B cell (primary cell): ENCODE measurements around the gene STOML3. TPM values are rescaled to one million over a fixed set of nuclear protein-coding genes. Genes with fewer than 3 reads are reported as not detected.

Experiments
- ATAC-seq: fragments of 200-7000 bp; cut with Tn5 transposase; one replicate; pipeline ENCODE4 v1.10.0; 2021; ENCODE audit warnings: low read depth, mild to moderate bottlenecking, moderate number of reproducible peaks, moderate library complexity
- CTCF ChIA-PET: fragments of 350-600 bp; sonication (Branson Sonifier 250); formaldehyde crosslinking; loops from one replicate; lab custom pipeline; 2021; ENCODE audit warnings: antibody characterized with exemption, inconsistent platforms; lab: Charles Lee
- POLR2A ChIA-PET: fragments of 350-600 bp; sonication (Branson Sonifier 250); formaldehyde crosslinking; loops from one replicate; lab custom pipeline; 2021; ENCODE audit warnings: antibody characterized with exemption; lab: Charles Lee
- DNase-seq: peaks from one replicate; pipeline ENCODE4 v3.0.0; 2013
- H2AFZ ChIP-seq: 2 replicates; pipeline ENCODE4 v1.6.1; 2012; ENCODE audit warnings: mild to moderate bottlenecking, low read depth, low read length; ENCODE audit not compliant: insufficient read depth, poor library complexity, severe bottlenecking
- H3K27ac ChIP-seq, 2 donors: 1 replicate in 1 of 2; 2 replicates in 1 of 2; pipeline ENCODE4 v1.5.1; 2012 to 2013; ENCODE audit warnings: low read length in 2 of 2, mild to moderate bottlenecking in 2 of 2, moderate library complexity in 1 of 2
- H3K27me3 ChIP-seq, 4 experiments: fragments of 200-600 bp in 1 of 4; sonication (generic) in 1 of 4; replicated peaks in 1 of 4; 1 replicate in 2 of 4; 2 replicates in 2 of 4; pipeline versions ENCODE4 v1.6.1 to v1.7.0; 2013 to 2016; ENCODE audit warnings: low read length in 3 of 4, mild to moderate bottlenecking in 2 of 4, mixed read lengths in 1 of 4, moderate library complexity in 1 of 4; ENCODE audit not compliant: insufficient read depth in 4 of 4, control insufficient read depth in 3 of 4; ENCODE audit errors: control extremely low read depth in 1 of 4
- H3K36me3 ChIP-seq, 2 experiments: replicated peaks in 1 of 2; 1 replicate in 1 of 2; 2 replicates in 1 of 2; pipeline versions ENCODE4 v1.6.1 to v1.7.1; 2013; ENCODE audit warnings: low read length in 1 of 2; ENCODE audit not compliant: insufficient read depth in 2 of 2, control insufficient read depth in 1 of 2; ENCODE audit errors: control extremely low read depth in 1 of 2, extremely low read depth in 1 of 2
- H3K4me1 ChIP-seq, 2 donors: fragments of 200-600 bp in 1 of 2; sonication (generic) in 1 of 2; 1 replicate in 1 of 2; 2 replicates in 1 of 2; pipeline versions ENCODE4 v1.5.1 to v1.6.1; 2013 to 2017; ENCODE audit warnings: low read length in 2 of 2; ENCODE audit not compliant: control insufficient read depth in 2 of 2, insufficient read depth in 2 of 2
- H3K4me2 ChIP-seq: replicated peaks from 2 replicates; pipeline ENCODE3; 2012; ENCODE audit warnings: mild to moderate bottlenecking, low read depth, low read length; ENCODE audit not compliant: poor library complexity, severe bottlenecking
- H3K4me3 ChIP-seq, 5 experiments: fragments of 200-600 bp in 1 of 5; sonication (generic) in 1 of 5; 1 replicate in 3 of 5; 2 replicates in 2 of 5; pipeline versions ENCODE4 v1.5.1 to v1.7.0; 2011 to 2016; ENCODE audit warnings: low read length in 4 of 5, mild to moderate bottlenecking in 4 of 5, low read depth in 2 of 5, control low read depth in 1 of 5, moderate library complexity in 1 of 5; ENCODE audit not compliant: insufficient read depth in 1 of 5; ENCODE audit errors: control extremely low read depth in 1 of 5, extremely low read depth in 1 of 5
- H3K79me2 ChIP-seq: fragments of 200-600 bp; sonication (generic); one replicate; pipeline ENCODE4 v1.6.0; 2016; ENCODE audit warnings: low read length; ENCODE audit not compliant: control insufficient read depth, insufficient read depth
- H3K9ac ChIP-seq: fragments of 200-600 bp; sonication (generic); 2 replicates; pipeline ENCODE4 v1.6.1; 2017; ENCODE audit warnings: mild to moderate bottlenecking, low read length, moderate library complexity
- H3K9me3 ChIP-seq, 3 donors: one replicate each; pipeline versions ENCODE4 v1.6.1 to v1.7.1; 2013; ENCODE audit warnings: low read length in 2 of 3; ENCODE audit not compliant: control insufficient read depth in 2 of 3, insufficient read depth in 1 of 3; ENCODE audit errors: control extremely low read depth in 1 of 3
- H4K20me1 ChIP-seq: 2 replicates; pipeline ENCODE4 v1.6.0; 2012; ENCODE audit warnings: mild to moderate bottlenecking, low read length; ENCODE audit not compliant: insufficient read depth, control insufficient read depth, poor library complexity, severe bottlenecking
- H3K27ac Mint-ChIP-seq: one replicate; pipeline ENCODE4 v1.8.0; 2021; ENCODE audit warnings: mixed read lengths
- H3K27me3 Mint-ChIP-seq: one replicate; pipeline ENCODE4 v1.8.0; 2021; ENCODE audit warnings: mixed read lengths
- H3K4me1 Mint-ChIP-seq: one replicate; pipeline ENCODE4 v1.8.0; 2021; ENCODE audit warnings: mixed read lengths
- H3K4me3 Mint-ChIP-seq: one replicate; pipeline ENCODE4 v1.8.0; 2021; ENCODE audit warnings: mixed read lengths
- H3K9me3 Mint-ChIP-seq: one replicate; pipeline ENCODE4 v1.8.0; 2022; ENCODE audit warnings: mixed read lengths; ENCODE audit not compliant: insufficient read depth
- EZH2 ChIP-seq: IDR thresholded peaks from 2 replicates; pipeline ENCODE4 v1.6.1; 2012; ENCODE audit warnings: borderline replicate concordance, low read depth, mild to moderate bottlenecking, moderate library complexity, low read length; ENCODE audit not compliant: insufficient read depth, poor library complexity, severe bottlenecking
- WGBS: methylation state at CpG from one replicate; pipeline ENCODE4 v1.1.5; 2013; ENCODE audit warnings: missing lambda C conversion rate; ENCODE audit not compliant: insufficient coverage; 5-methylcytosine and 5-hydroxymethylcytosine counted together
- intact Hi-C: fragments of 100-400 bp; cut with micrococcal nuclease; formaldehyde crosslinking; loops from one replicate; pipeline ENCODE4 v1.10.0; 2022
- polyA plus RNA-seq: library from polyadenylated mRNA; depleted of rRNA; stranded (reverse); fragments of >200 nt; gene quantifications from 2 replicates; pipeline ENCODE4 v1.2.3, GENCODE V29; 2012
- total RNA-seq, 2 donors: library from RNA; stranded (reverse); fragments of 120-200 nt in 1 of 2; gene quantifications; 1 replicate in 1 of 2; 2 replicates in 1 of 2; pipeline versions ENCODE4 v1.2.3 to v1.2.4, GENCODE V29; 2013 to 2022
- TF ChIP-seq, protein P1 (sequence below): fragments of 200-600 bp; IDR thresholded peaks from one replicate; pipeline ENCODE4 v1.8.0; 2022; ENCODE audit warnings: antibody characterized with exemption, mild to moderate bottlenecking

Gene STOML3
- total and polyA plus RNA-seq, 2 donors (not counting 1 experiment from before 2014, with no cell fraction given) = not detected

- Histone ChIP-seq H3K4me1 (peaks cover 30 to 35% of the 10 kb centered on the region in 2 donors), H3K9me3 (no peaks in the 10 kb centered on the region), H2AFZ (peak overlapping the region; percentile 95), H3K4me2 (peak overlapping the region; percentile 87), H3K79me2 (peaks cover 62% of the 10 kb centered on the region), H3K4me3 (peak overlapping the region; percentile 67 to 99 (median 86)), H3K9ac (peak overlapping the region; percentile 89), H3K36me3 (no peaks in the 10 kb centered on the region), H4K20me1 (peaks cover 30% of the 10 kb centered on the region), H3K27me3 (no peaks in the 10 kb centered on the region), H3K27ac (peak overlapping the region in 1 of 2 donors; percentile 95)
- CTCF ChIA-PET = no interaction called here
- no peak for TF ChIP-seq EZH2
- TF ChIP-seq, protein P1, sequence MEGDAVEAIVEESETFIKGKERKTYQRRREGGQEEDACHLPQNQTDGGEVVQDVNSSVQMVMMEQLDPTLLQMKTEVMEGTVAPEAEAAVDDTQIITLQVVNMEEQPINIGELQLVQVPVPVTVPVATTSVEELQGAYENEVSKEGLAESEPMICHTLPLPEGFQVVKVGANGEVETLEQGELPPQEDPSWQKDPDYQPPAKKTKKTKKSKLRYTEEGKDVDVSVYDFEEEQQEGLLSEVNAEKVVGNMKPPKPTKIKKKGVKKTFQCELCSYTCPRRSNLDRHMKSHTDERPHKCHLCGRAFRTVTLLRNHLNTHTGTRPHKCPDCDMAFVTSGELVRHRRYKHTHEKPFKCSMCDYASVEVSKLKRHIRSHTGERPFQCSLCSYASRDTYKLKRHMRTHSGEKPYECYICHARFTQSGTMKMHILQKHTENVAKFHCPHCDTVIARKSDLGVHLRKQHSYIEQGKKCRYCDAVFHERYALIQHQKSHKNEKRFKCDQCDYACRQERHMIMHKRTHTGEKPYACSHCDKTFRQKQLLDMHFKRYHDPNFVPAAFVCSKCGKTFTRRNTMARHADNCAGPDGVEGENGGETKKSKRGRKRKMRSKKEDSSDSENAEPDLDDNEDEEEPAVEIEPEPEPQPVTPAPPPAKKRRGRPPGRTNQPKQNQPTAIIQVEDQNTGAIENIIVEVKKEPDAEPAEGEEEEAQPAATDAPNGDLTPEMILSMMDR = no peak
- POLR2A ChIA-PET = no interaction called here
- Mint-ChIP-seq H3K4me1 (peaks cover 62% of the 10 kb centered on the region), H3K4me3 (peak overlapping the region; percentile 92), H3K9me3 (no peaks in the 10 kb centered on the region), H3K27ac (no peak overlapping the region), H3K27me3 (no peaks in the 10 kb centered on the region)
- WGBS = 0% methylated on average over 1 of the region's 9 CpGs
- DNase-seq (peak; percentile 36), ATAC-seq (no peak)
- intact Hi-C loops = loop anchor here (10.0 kb wide), 2 partner anchors 1549 to 1739 kb away; partner anchors contain the start of gene MRPS31
Measured at GRCh38 chr13:39036212-39036611, 45.6 kb upstream of the STOML3 start.

GRCh38 chr13:39035799-39036198, 45.2 kb upstream of the STOML3 start:
- Histone ChIP-seq H3K4me2 (peak overlapping the region; percentile 87), H3K36me3 (peaks cover 0 to under 1% of the 10 kb centered on the region in 2 experiments), H4K20me1 (peaks cover 33% of the 10 kb centered on the region), H3K27ac (no peak overlapping the region), H3K27me3 (no peaks in the 10 kb centered on the region), H3K4me3 (peak overlapping the region in 3 of 5 experiments; percentile 85 to 99 (median 86)), H2AFZ (peak overlapping the region; percentile 95), H3K9ac (peak overlapping the region; percentile 89), H3K4me1 (peaks cover 30 to 35% of the 10 kb centered on the region in 2 donors), H3K9me3 (no peaks in the 10 kb centered on the region), H3K79me2 (peaks cover 62% of the 10 kb centered on the region)
- ATAC-seq = no peak
- ChIA-PET CTCF (no interaction called here), POLR2A (no interaction called here)
- Mint-ChIP-seq H3K9me3 (no peaks in the 10 kb centered on the region), H3K27ac (no peak overlapping the region), H3K4me1 (peaks cover 62% of the 10 kb centered on the region), H3K4me3 (peak overlapping the region; percentile 92), H3K27me3 (no peaks in the 10 kb centered on the region)
- DNase-seq = no peak
- WGBS = 29% methylated on average over 2 of the region's 2 CpGs
- TF ChIP-seq, protein P1 = no peak
- TF ChIP-seq EZH2 = no peak
- intact Hi-C loops = loop anchor here (10.0 kb wide), 2 partner anchors 1549 to 1739 kb away; partner anchors contain the start of gene MRPS31
